Heart right ventricle (tissue), 16 donors: ENCODE results near the gene WWP2. TPM values are rescaled to one million over a fixed set of nuclear protein-coding genes. Genes with fewer than 3 reads are reported as not detected.

ENCODE experiments used
- ATAC-seq, 8 donors: fragments of 200-7000 bp; cut with Tn5 transposase; one replicate each; pipeline ENCODE4 v1.9.1; 2020; ENCODE audit warnings: mild to moderate bottlenecking in 8 of 8, moderate library complexity in 8 of 8, moderate number of reproducible peaks in 1 of 8
- DNase-seq, 2 donors: peaks; one replicate each; pipeline ENCODE4 v3.0.0-alpha.2; 2020
- H3K27ac ChIP-seq, 10 donors: fragments of 200-600 bp; sonication (generic) in 2 of 10; one replicate each; pipeline versions ENCODE4 v1.5.0 to v1.8.0; 2020 to 2022; ENCODE audit warnings: mild to moderate bottlenecking in 3 of 10
- H3K27me3 ChIP-seq, 7 donors: fragments of 200-600 bp; one replicate each; pipeline ENCODE4 v1.8.0; 2021 to 2022; ENCODE audit warnings: mild to moderate bottlenecking in 2 of 7
- H3K36me3 ChIP-seq, 9 donors: fragments of 200-600 bp; sonication (generic) in 1 of 9; one replicate each; pipeline versions ENCODE4 v1.5.0 to v1.8.0; 2020 to 2022; ENCODE audit warnings: mild to moderate bottlenecking in 2 of 9
- H3K4me1 ChIP-seq, 9 donors: fragments of 200-600 bp; sonication (generic) in 1 of 9; one replicate each; pipeline versions ENCODE4 v1.5.0 to v1.8.0; 2020 to 2022; ENCODE audit warnings: mild to moderate bottlenecking in 4 of 9
- H3K4me3 ChIP-seq, 10 donors: fragments of 200-600 bp; sonication (generic) in 2 of 10; one replicate each; pipeline versions ENCODE4 v1.5.0 to v1.8.0; 2020 to 2022; ENCODE audit warnings: mild to moderate bottlenecking in 7 of 10, moderate library complexity in 2 of 10
- H3K9me3 ChIP-seq, 11 donors: fragments of 200-600 bp in 10 of 11; sonication (generic) in 2 of 11; one replicate each; pipeline versions ENCODE4 v1.5.0 to v1.8.0; 2013 to 2022; ENCODE audit warnings: mild to moderate bottlenecking in 2 of 11, control low read depth in 1 of 11, moderate library complexity in 1 of 11
- CTCF ChIP-seq, 9 donors: fragments of 200-600 bp; sonication (generic) in 2 of 9; IDR thresholded peaks; one replicate each; pipeline versions ENCODE4 v1.5.0 to v1.8.0; 2021 to 2022; ENCODE audit warnings: antibody characterized with exemption in 9 of 9, mild to moderate bottlenecking in 5 of 9, moderate library complexity in 1 of 9
- WGBS, 2 donors: extraction: QIAGEN DNeasy Blood & Tissue Kit; methylation state at CpG; one replicate each; pipeline ENCODE4 v1.1.7; 2013; ENCODE audit warnings: inconsistent platforms in 1 of 2; 5-methylcytosine and 5-hydroxymethylcytosine counted together
- intact Hi-C, 10 donors: fragments of 100-400 bp; cut with DNase I; formaldehyde crosslinking; loops; one replicate each; pipeline versions ENCODE4 v1.11.1 to v1.14.2; 2022
- polyA plus RNA-seq, 2 donors: library from polyadenylated mRNA; stranded (reverse); fragments of 200-250 nt; gene quantifications; one replicate each; pipeline ENCODE4 v1.2.3, GENCODE V29; 2013
- total RNA-seq, 10 donors: library from RNA; stranded (reverse); fragmentation: NEBNext Ultra II Directional in 3 of 10; extraction: Animal tissue kit (Norgen Biotek cat#: 25700) in 3 of 10; gene quantifications; one replicate each; pipeline versions ENCODE4 v1.2.1 to v1.2.4, GENCODE V29; 2021 to 2023
- donor health status: Arrhythmogenic right ventricular cardiomyopathy.
- donor health status: ischemic (EF 13 %, LVEDD 7.1; RV severe dilation, severe dysfunction).
- donor health status: healthy with polysubstance abuse.
- donor health status: DM: no; HTN: yes; CAD: no.
- donor health status: DM: no; HTN: no; CAD: no.
- donor health status: ischemic (EF 25% LVEDD 6.9; RV normal size, moderate dysfunction).
- donor health status: ischemic (EF 25% LVEDD 5.7; RV mildly dilated, moderate dysfunction).
- donor health status: healthy.
- donor health status: DM: yes; HTN: yes; CAD: no.
- donor health status: Ischemic cardiomyopathy.
- donor health status: ischemic (EF 35%, LVEDD 5.7; RV mildly dilated, moderate dysfunction).
- donor health status: nonischemic (EF 11% LVEDD 7.7; RV severe dilation, severe dysfunction).
- donor health status: DM: yes; HTN: yes; CAD: no.
- donor health status: PGD.
- donor health status: ischemic (EF 29% LVEDD 5.4; RV normal size, mild dysfunction).
- donor health status: nonischemic (EF 23%, LVEDD 6.1; RV moderate dilation, normal function).

The WWP2 gene
- total and polyA plus RNA-seq, 12 donors, result 9.0 to 31.1 (median 20.7) TPM

DNA sequence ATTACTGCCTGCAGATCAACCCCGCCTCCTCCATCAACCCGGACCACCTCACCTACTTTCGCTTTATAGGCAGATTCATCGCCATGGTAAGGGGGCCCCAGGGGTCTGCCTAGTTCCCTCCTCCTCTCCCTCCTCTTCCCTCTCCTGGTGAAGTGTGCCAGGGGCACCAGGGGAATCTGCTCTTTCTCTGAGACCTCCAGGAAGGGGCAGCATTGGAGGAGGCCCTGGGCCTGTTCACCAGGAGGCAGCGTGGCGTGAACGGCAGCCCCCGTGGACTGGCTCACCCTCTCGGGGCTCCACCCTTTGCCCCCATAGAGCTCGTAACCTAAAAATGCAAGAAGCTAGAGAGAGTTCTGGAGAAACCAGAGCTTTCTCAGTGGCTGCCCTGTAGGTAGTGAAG, 171.9 kb downstream of the WWP2 start:
- H3K27ac ChIP-seq, result no peak overlapping the region
- ATAC-seq, result no peak
- WGBS, 2 donors, result 83 to 86% methylated on average over 10 of the region's 10 CpGs
- no peaks in the 10 kb centered on the region for H3K9me3 ChIP-seq
- no peak for TF ChIP-seq CTCF (IDR thresholded peaks at IDR 0.05)
- H3K36me3 ChIP-seq, result peaks cover 0 to 100% (median 78%) of the 10 kb centered on the region in 9 donors
- H3K4me1 ChIP-seq, result peaks cover 0 to 13% (median 5%) of the 10 kb centered on the region in 9 donors
- intact Hi-C loops, result loop anchor here in 1 of 10 donors (5.0 kb wide), 1 partner anchor 137 kb away; no protein-coding TSS in a partner anchor
- DNase-seq, result no peak
- no peaks in the 10 kb centered on the region for H3K27me3 ChIP-seq
- H3K4me3 ChIP-seq, result no peak overlapping the region

DNA sequence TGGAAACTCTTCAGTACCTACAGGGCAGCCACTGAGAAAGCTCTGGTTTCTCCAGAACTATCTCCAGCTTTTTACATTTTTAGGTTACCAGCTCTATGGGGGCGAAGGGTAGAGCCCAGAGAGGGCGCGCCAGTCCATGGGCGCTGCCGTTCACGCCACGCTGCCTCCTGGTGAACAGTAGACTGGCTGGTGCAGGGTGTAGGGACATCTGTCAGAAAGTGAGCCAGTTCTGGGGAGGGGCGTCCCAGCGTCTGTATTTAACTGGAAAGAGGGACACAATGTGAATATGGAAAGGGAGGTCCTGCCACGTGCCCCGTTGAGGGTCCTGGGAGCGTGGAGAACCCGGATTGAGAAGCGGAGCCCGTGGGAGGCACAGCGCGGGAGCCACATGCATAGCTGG, 172.6 kb downstream of the WWP2 start:
- Histone ChIP-seq H3K4me3 (no peak overlapping the region), H3K36me3 (peaks cover 0 to 100% (median 81%) of the 10 kb centered on the region in 9 donors), H3K4me1 (peaks cover 0 to 8% (median 3%) of the 10 kb centered on the region in 9 donors), H3K27me3 (no peaks in the 10 kb centered on the region), H3K27ac (no peak overlapping the region), H3K9me3 (no peaks in the 10 kb centered on the region)
- no peak for ATAC-seq
- intact Hi-C loops, result loop anchor here in 1 of 10 donors (5.0 kb wide), 1 partner anchor 137 kb away; no protein-coding TSS in a partner anchor
- WGBS, 2 donors, result 96 to 98% methylated on average over 17 of the region's 17 CpGs
- no peak for TF ChIP-seq CTCF (IDR thresholded peaks at IDR 0.05)
- DNase-seq, result no peak

DNA sequence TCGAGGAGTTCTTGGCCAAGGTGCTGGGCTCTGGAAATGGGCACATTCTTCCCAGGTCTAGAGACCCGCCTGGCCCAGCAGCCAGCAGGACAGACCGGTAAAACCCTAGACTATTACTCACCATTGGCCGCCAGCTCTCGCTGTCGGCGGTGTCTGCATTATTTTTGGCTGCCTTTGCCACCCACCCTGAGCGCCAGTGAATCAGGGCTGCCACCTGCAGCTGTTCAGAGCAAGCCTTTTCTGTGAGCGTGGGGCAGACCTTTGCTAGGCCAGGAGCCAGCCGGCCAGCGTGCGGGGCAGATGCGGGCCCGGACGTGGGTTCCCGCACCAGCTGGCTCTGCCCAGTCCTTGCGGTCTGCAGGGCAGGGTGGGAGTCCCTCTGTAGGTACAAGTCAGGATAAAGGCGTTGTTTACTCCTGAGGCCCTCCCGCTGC, 173.2 kb downstream of the WWP2 start:
- DNase-seq (no peak), ATAC-seq (no peak)
- H3K4me3 ChIP-seq, result no peak overlapping the region
- no peak overlapping the region for H3K27ac ChIP-seq
- TF ChIP-seq CTCF (IDR thresholded peaks at IDR 0.05), result no peak
- peaks cover 0 to 100% (median 83%) of the 10 kb centered on the region in 9 donors for H3K36me3 ChIP-seq
- H3K4me1 ChIP-seq, result peaks cover 0 to 3% (median 0%) of the 10 kb centered on the region in 9 donors
- 96 to 97% methylated on average over 19 of the region's 19 CpGs for WGBS, 2 donors
- H3K9me3 ChIP-seq, result no peaks in the 10 kb centered on the region
- no peaks in the 10 kb centered on the region for H3K27me3 ChIP-seq
- intact Hi-C loops, result no loop called here

DNA sequence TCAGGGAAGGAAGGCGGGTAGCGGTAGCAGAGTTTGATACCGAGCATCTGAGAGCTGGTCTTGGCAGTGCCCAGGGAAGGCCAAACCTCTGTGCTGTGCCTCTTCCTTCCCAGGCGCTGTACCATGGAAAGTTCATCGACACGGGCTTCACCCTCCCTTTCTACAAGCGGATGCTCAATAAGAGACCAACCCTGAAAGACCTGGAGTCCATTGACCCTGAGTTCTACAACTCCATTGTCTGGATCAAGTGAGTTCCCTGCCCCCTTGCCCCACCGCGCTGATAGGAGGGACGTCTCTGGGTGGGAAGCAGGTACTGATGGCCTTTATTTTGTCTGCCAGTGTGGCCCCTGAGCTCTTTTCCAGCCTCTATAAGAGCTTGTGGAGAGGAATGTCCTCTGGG, 173.6 kb downstream of the WWP2 start:
- Histone ChIP-seq H3K9me3 (no peaks in the 10 kb centered on the region), H3K36me3 (peaks cover 0 to 100% (median 81%) of the 10 kb centered on the region in 9 donors), H3K27me3 (no peaks in the 10 kb centered on the region), H3K4me1 (no peaks in the 10 kb centered on the region), H3K27ac (no peak overlapping the region), H3K4me3 (no peak overlapping the region)
- WGBS, 2 donors, result 94 to 96% methylated on average over 10 of the region's 10 CpGs
- DNase-seq, result no peak
- ATAC-seq, result no peak
- intact Hi-C loops, result no loop called here
- TF ChIP-seq CTCF (IDR thresholded peaks at IDR 0.05), result no peak
